ENCODE results near the gene DTNBP1. TPM values are rescaled to one million over a fixed set of nuclear protein-coding genes. Genes with fewer than 3 reads are reported as not detected.

Gene DTNBP1
- total RNA-seq, 6 experiments from 2014 or later, result 3.4 to 8.6 (median 5.7) TPM

DNA sequence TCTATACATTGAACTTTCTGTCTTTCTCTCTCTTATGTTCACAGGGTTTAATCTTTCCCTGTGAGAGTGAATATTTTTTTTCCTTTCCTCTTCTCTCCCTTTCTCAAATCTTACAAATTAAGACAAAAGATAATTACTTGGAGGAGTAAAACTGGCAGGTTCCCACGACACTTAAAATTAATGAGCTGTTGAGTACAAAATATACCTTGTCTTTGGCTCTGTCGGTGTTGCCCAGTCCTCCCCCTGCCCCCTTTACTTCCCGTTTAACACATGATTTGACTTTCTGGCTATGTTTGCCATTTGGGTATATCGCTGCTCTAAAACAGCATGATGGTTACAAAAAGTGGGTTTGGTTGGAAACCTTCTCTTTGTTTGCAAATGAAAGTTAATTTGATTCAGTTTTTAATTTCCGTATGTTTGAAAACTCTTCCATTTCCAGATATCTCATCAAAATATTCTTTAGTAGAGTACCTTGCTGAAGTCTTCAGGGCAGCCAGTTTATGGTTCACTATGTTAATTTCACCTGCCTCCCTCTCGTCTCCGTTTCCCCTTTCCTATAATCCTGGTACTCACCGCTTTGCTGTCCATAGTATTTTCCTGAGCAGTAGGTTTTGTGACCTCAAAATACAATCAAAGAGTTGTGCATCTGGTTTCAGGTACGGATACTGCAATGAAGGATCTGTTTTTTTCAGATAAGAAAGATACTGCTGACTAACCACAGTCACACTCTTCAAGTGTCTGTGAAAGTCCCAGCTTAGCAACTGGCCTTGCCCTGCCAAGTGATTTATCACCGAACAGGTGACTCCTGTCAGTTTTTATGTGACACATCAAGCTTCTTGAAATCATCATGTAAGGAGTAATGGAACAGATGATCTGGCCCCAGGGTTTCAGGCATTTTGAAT is 181.2 kb downstream of the DTNBP1 start:
- WGBS (ENCODE audit: insufficient coverage, low coverage, low lambda C conversion rate, missing lambda C conversion rate), result 75% methylated on average over 10 of the region's 10 CpGs
- Histone ChIP-seq H3K36me3 (no peaks in the 10 kb centered on the region), H3K27me3 (no peaks in the 10 kb centered on the region), H3K9me3 (no peaks in the 10 kb centered on the region), H3K27ac (no peak overlapping the region), H3K4me3 (no peak overlapping the region), H3K4me1 (no peaks in the 10 kb centered on the region)
- TF ChIP-seq CTCF (IDR thresholded peaks at IDR 0.05) (no peak), POLR2A (IDR thresholded peaks at IDR 0.05) (no peak)
- no peak for DNase-seq
- ATAC-seq, result no peak
- intact Hi-C loops (cut with DNase I), result no loop called here

- Histone ChIP-seq H3K27ac (no peak overlapping the region), H3K9me3 (no peaks in the 10 kb centered on the region), H3K4me3 (no peak overlapping the region), H3K27me3 (no peaks in the 10 kb centered on the region), H3K4me1 (no peaks in the 10 kb centered on the region), H3K36me3 (no peaks in the 10 kb centered on the region)
- no peak for TF ChIP-seq CTCF (IDR thresholded peaks at IDR 0.05)
- no peak for TF ChIP-seq POLR2A (IDR thresholded peaks at IDR 0.05)
- 94% methylated on average over 6 of the region's 7 CpGs for WGBS (ENCODE audit: insufficient coverage, low coverage, low lambda C conversion rate, missing lambda C conversion rate)
- intact Hi-C loops (cut with DNase I), result no loop called here
- DNase-seq, result no peak
- ATAC-seq, result no peak
Measured at GRCh38 chr6:15480525-15480924, 182.3 kb downstream of the DTNBP1 start.

- intact Hi-C loops (cut with DNase I), result no loop called here
- H3K27ac ChIP-seq, result no peak overlapping the region
- DNase-seq, result no peak
- no peak overlapping the region for H3K4me3 ChIP-seq
- H3K4me1 ChIP-seq, result no peaks in the 10 kb centered on the region
- H3K36me3 ChIP-seq, result no peaks in the 10 kb centered on the region
- TF ChIP-seq POLR2A (IDR thresholded peaks at IDR 0.05) (no peak), CTCF (IDR thresholded peaks at IDR 0.05) (no peak)
- no peaks in the 10 kb centered on the region for H3K27me3 ChIP-seq
- H3K9me3 ChIP-seq, result no peaks in the 10 kb centered on the region
- WGBS (ENCODE audit: insufficient coverage, low coverage, low lambda C conversion rate, missing lambda C conversion rate), result 94% methylated on average over 2 of the region's 5 CpGs
- ATAC-seq, result no peak
Measured at GRCh38 chr6:15479761-15480160, 183.1 kb downstream of the DTNBP1 start.

DNA sequence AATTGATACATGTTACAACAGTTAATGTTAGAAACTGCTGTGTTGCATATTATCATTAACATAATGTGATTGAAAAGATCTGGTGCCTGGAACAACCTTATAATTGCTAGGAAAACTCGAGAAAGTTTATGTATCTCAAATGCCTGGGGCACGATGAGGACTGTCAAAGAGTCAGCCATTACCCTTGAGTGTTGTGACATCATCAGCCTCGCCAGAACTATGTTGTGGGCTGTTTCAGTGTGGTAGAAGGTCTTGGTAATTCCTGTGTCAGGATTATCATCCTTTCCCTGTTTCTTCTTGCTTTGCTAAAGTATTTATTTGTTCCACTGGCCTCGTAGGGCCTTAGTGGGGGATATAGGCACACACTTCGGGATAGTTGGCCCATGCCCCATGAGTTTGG is 185.1 kb downstream of the DTNBP1 start:
- no peak for TF ChIP-seq POLR2A (IDR thresholded peaks at IDR 0.05)
- TF ChIP-seq CTCF (IDR thresholded peaks at IDR 0.05), result no peak
- Histone ChIP-seq H3K27me3 (no peaks in the 10 kb centered on the region), H3K4me1 (no peaks in the 10 kb centered on the region), H3K27ac (no peak overlapping the region), H3K9me3 (no peaks in the 10 kb centered on the region), H3K4me3 (no peak overlapping the region), H3K36me3 (no peaks in the 10 kb centered on the region)
- ATAC-seq, result no peak
- no peak for DNase-seq
- intact Hi-C loops (cut with DNase I), result no loop called here
- WGBS (ENCODE audit: insufficient coverage, low coverage, low lambda C conversion rate, missing lambda C conversion rate), result 62% methylated on average over 5 of the region's 5 CpGs
